ENCODE data around the gene PTPRG. TPM values are rescaled to one million over a fixed set of nuclear protein-coding genes. Genes with fewer than 3 reads are reported as not detected.

PTPRG gene
- total RNA-seq, 6 experiments from 2014 or later, result 11.7 to 27.8 (median 14.7) TPM

- Histone ChIP-seq H3K27ac (no peak overlapping the region), H3K27me3 (no peaks in the 10 kb centered on the region), H3K9me3 (no peaks in the 10 kb centered on the region), H3K36me3 (no peaks in the 10 kb centered on the region), H3K4me3 (no peak overlapping the region), H3K4me1 (peaks cover 0 to 35% (median 10%) of the 10 kb centered on the region in 4 donors)
- DNase-seq, result no peak
- ATAC-seq, result no peak
- intact Hi-C loops (cut with DNase I), result no loop called here
- WGBS (ENCODE audit: insufficient coverage, low coverage, low lambda C conversion rate, missing lambda C conversion rate), result 85% methylated on average over 3 of the region's 5 CpGs
- TF ChIP-seq POLR2A (IDR thresholded peaks at IDR 0.05) (no peak), CTCF (IDR thresholded peaks at IDR 0.05) (no peak)
Observed at GRCh38 chr3:61844346-61844745, 283.0 kb downstream of the PTPRG start.

GRCh38 chr3:61846488-61846887, 285.1 kb downstream of the PTPRG start:
- no peak overlapping the region for H3K4me3 ChIP-seq
- WGBS (ENCODE audit: insufficient coverage, low coverage, low lambda C conversion rate, missing lambda C conversion rate), result 83% methylated on average over 2 of the region's 2 CpGs
- intact Hi-C loops (cut with DNase I), result no loop called here
- H3K4me1 ChIP-seq, result peaks cover 0 to 24% (median 10%) of the 10 kb centered on the region in 4 donors
- DNase-seq, result no peak
- H3K36me3 ChIP-seq, result no peaks in the 10 kb centered on the region
- no peak overlapping the region for H3K27ac ChIP-seq
- no peaks in the 10 kb centered on the region for H3K27me3 ChIP-seq
- H3K9me3 ChIP-seq, result no peaks in the 10 kb centered on the region
- ATAC-seq, result no peak
- TF ChIP-seq POLR2A (IDR thresholded peaks at IDR 0.05) (no peak), CTCF (IDR thresholded peaks at IDR 0.05) (no peak)

- ATAC-seq (peak; percentile 84 to 96 (median 92)), DNase-seq (peak; percentile 33 to 83 (median 73))
- Histone ChIP-seq H3K4me3 (peak overlapping the region in 1 of 3 donors; percentile 3), H3K36me3 (no peaks in the 10 kb centered on the region), H3K27ac (peak overlapping the region in 2 of 3 donors; percentile 23 to 29), H3K4me1 (peaks cover 0 to 24% (median 10%) of the 10 kb centered on the region in 4 donors), H3K9me3 (no peaks in the 10 kb centered on the region), H3K27me3 (no peaks in the 10 kb centered on the region)
- TF ChIP-seq CTCF (IDR thresholded peaks at IDR 0.05), result no peak
- no peak for TF ChIP-seq POLR2A (IDR thresholded peaks at IDR 0.05)
- 24% methylated on average over 7 of the region's 7 CpGs for WGBS (ENCODE audit: insufficient coverage, low coverage, low lambda C conversion rate, missing lambda C conversion rate)
- intact Hi-C loops (cut with DNase I), result no loop called here
Observed at GRCh38 chr3:61847784-61848462, 286.6 kb downstream of the PTPRG start.

- intact Hi-C loops (cut with DNase I), result no loop called here
- TF ChIP-seq POLR2A (IDR thresholded peaks at IDR 0.05) (no peak), CTCF (IDR thresholded peaks at IDR 0.05) (no peak)
- no peak for DNase-seq
Observed at GRCh38 chr3:61848885-61849284, 287.5 kb downstream of the PTPRG start.

More at GRCh38 chr3:61848885-61849284, 287.5 kb downstream of the PTPRG start:
- H3K9me3 ChIP-seq, result no peaks in the 10 kb centered on the region
- H3K4me3 ChIP-seq, result no peak overlapping the region
- H3K4me1 ChIP-seq, result peaks cover 0 to 24% (median 10%) of the 10 kb centered on the region in 4 donors
- WGBS (ENCODE audit: insufficient coverage, low coverage, low lambda C conversion rate, missing lambda C conversion rate), result 3% methylated on average over 3 of the region's 3 CpGs
- H3K36me3 ChIP-seq, result no peaks in the 10 kb centered on the region
- peak; percentile 58 to 76 (median 60) for ATAC-seq
- peak overlapping the region in 2 of 3 donors; percentile 28 to 29 for H3K27ac ChIP-seq
- H3K27me3 ChIP-seq, result no peaks in the 10 kb centered on the region

Data from right lobe of liver (tissue), 6 donors.